Peyer's patch (tissue), 4 donors: ENCODE results near the gene ASTE1. TPM values are rescaled to one million over a fixed set of nuclear protein-coding genes. Genes with fewer than 3 reads are reported as not detected.

ENCODE experiments used
- DNase-seq, 3 donors: peaks; one replicate each; pipeline ENCODE4 v3.0.0-alpha.2; 2017 to 2019
- H3K27ac ChIP-seq, 4 donors: fragments of 200-600 bp; sonication (generic); one replicate each; pipeline ENCODE4 v1.5.1; 2016 to 2019
- H3K27me3 ChIP-seq, 2 donors: fragments of 200-600 bp; sonication (generic); one replicate each; pipeline ENCODE4 v1.5.1; 2019
- H3K36me3 ChIP-seq, 3 donors: fragments of 200-600 bp; sonication (generic); one replicate each; pipeline ENCODE4 v1.5.1; 2016 to 2019
- H3K4me1 ChIP-seq, 4 donors: fragments of 200-600 bp; sonication (generic); one replicate each; pipeline ENCODE4 v1.5.1; 2016 to 2019
- H3K4me3 ChIP-seq, 4 donors: fragments of 200-600 bp; sonication (generic); 1 replicate in 3 of 4; 2 replicates in 1 of 4; pipeline ENCODE4 v1.5.1; 2016 to 2019; ENCODE audit warnings: mild to moderate bottlenecking in 1 of 4
- H3K9me3 ChIP-seq, 4 donors: fragments of 200-600 bp; sonication (generic); one replicate each; pipeline ENCODE4 v1.5.1; 2016 to 2019; ENCODE audit warnings: mild to moderate bottlenecking in 1 of 4
- CTCF ChIP-seq, 6 experiments: fragments of 450-650 bp in 4 of 6; fragments of 200-600 bp in 2 of 6; sonication (generic) in 1 of 6; IDR thresholded peaks; one replicate each; pipeline ENCODE4 v1.5.1; 2017 to 2019; ENCODE audit warnings: antibody characterized with exemption in 6 of 6, mild to moderate bottlenecking in 3 of 6, moderate library complexity in 1 of 6
- POLR2A ChIP-seq, 2 donors: fragments of 450-650 bp; IDR thresholded peaks; one replicate each; pipeline ENCODE4 v1.5.1; 2017; ENCODE audit warnings: antibody characterized with exemption in 2 of 2, mild to moderate bottlenecking in 2 of 2, moderate library complexity in 2 of 2
- total RNA-seq, 4 donors: library from RNA; depleted of rRNA; stranded (reverse); fragments of >200 nt; gene quantifications; one replicate each; pipeline ENCODE4 v1.1.0, GENCODE V29; 2016

ASTE1 gene
- total RNA-seq, 4 donors from 2014 or later: 7.4 to 34.1 (median 18.0) TPM

DNA sequence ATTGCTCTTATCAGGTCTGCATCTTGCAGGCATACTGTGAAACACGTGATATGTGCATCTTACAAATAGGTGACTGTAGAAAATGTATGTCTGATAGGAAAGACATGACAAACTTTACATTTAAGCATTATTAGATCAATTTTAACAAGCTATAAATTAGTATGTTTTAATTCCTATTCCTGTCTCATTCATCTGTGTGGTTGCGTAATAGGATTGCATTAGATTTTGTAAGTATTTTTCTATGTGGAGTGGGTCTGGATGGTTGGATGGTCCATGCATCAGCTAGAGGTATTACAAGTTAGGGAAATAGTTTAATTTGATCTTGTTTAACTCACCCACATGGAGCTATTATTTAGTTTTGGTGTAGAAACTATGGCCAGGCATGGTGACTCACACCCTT lies 18.8 kb downstream of the ASTE1 start:
- no peak for DNase-seq
- no peak overlapping the region for H3K4me3 ChIP-seq
- peaks cover 0 to 19% (median 0%) of the 10 kb centered on the region in 3 donors for H3K36me3 ChIP-seq
- no peaks in the 10 kb centered on the region for H3K27me3 ChIP-seq
- H3K4me1 ChIP-seq: no peaks in the 10 kb centered on the region
- H3K27ac ChIP-seq: no peak overlapping the region
- TF ChIP-seq CTCF (IDR thresholded peaks at IDR 0.05) (no peak), POLR2A (IDR thresholded peaks at IDR 0.05) (no peak)
- no peaks in the 10 kb centered on the region for H3K9me3 ChIP-seq

DNA sequence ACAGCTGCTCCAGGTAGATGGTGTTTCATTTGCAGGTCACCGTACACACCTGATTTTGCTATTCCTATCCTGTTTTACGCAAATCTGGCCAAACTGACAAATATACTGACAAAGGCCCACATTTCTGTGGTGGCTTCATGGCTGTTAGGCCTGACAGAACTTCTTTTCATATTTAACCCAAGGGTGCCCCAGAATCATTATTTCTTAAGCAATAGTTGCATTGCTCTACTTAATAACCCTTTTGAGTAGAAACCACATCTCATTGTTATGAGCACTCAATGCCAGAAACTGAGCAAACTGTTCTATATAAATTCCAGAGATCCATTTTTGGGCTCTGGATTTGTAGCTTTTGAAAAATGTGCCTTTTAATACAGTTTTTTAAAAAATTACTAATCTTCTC lies 19.4 kb downstream of the ASTE1 start:
- no peaks in the 10 kb centered on the region for H3K9me3 ChIP-seq
- H3K36me3 ChIP-seq: peaks cover 0 to 18% (median 0%) of the 10 kb centered on the region in 3 donors
- DNase-seq: no peak
- no peaks in the 10 kb centered on the region for H3K4me1 ChIP-seq
- H3K4me3 ChIP-seq: no peak overlapping the region
- H3K27ac ChIP-seq: no peak overlapping the region
- TF ChIP-seq POLR2A (IDR thresholded peaks at IDR 0.05) (no peak), CTCF (IDR thresholded peaks at IDR 0.05) (no peak)
- no peaks in the 10 kb centered on the region for H3K27me3 ChIP-seq

DNA sequence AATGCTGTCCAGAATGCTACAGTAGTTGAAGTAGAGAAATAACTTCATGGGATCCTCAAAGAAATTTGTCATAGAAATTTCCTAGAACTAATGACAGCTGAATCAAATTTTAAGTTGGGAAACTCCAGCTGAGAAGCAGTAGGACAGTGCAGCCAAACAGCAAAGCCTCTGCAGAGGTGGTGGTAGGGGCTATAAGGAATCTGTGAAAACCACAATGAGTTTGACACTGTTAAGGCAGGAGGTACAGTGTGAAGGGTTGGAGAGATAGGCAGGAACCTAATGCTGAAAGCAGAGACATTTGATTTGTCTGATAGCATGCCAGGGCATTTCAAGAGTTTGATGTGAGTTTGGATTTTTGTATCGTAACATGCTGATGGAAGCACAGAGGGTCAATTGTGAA lies 22.0 kb downstream of the ASTE1 start:
- H3K36me3 ChIP-seq: peaks cover 0 to 7% (median 0%) of the 10 kb centered on the region in 3 donors
- H3K9me3 ChIP-seq: no peaks in the 10 kb centered on the region
- no peak overlapping the region for H3K4me3 ChIP-seq
- no peak for DNase-seq
- no peak overlapping the region for H3K27ac ChIP-seq
- TF ChIP-seq CTCF (IDR thresholded peaks at IDR 0.05): no peak
- no peak for TF ChIP-seq POLR2A (IDR thresholded peaks at IDR 0.05)
- H3K27me3 ChIP-seq: no peaks in the 10 kb centered on the region
- no peaks in the 10 kb centered on the region for H3K4me1 ChIP-seq

DNA sequence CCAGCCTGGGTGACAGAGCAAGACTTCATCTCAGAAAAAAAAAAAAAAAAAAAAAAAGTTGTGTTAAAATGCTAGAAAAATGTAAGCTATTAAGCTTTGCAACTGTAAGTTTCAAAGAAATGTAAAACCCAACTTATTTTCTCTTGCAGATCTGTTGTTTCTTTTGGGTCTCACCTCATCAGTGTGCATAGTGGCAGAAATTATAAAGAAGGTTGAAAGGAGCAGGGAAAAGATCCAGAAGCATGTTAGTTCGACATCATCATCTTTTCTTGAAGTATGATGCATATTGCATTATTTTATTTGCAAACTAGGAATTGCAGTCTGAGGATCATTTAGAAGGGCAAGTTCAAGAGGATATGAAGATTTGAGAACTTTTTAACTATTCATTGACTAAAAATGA lies 25.6 kb downstream of the ASTE1 start:
- DNase-seq: no peak
- TF ChIP-seq POLR2A (IDR thresholded peaks at IDR 0.05): no peak
- TF ChIP-seq CTCF (IDR thresholded peaks at IDR 0.05): no peak
- Histone ChIP-seq H3K9me3 (no peaks in the 10 kb centered on the region), H3K36me3 (peaks cover 0 to 26% (median 0%) of the 10 kb centered on the region in 3 donors), H3K4me1 (no peaks in the 10 kb centered on the region), H3K4me3 (no peak overlapping the region), H3K27me3 (no peaks in the 10 kb centered on the region), H3K27ac (no peak overlapping the region)

DNA sequence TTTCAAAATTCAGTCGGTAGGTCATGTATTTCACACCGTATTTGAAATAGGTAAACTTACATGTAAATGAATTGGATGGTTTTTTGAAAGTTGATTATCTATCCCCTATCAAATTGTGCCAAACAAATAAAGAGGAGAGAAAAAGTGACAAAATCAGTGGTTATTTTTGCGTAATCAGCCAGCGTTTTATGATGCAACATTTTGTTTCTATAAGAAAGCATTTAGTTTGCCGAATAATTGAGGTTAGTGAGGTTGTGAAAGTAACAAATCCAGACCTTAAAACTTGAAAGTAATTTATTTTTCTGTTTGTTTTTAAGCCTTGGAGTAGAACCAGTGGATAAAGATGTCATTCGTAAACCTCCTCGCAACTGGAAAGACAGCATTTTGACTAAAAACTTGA lies 29.3 kb downstream of the ASTE1 start:
- no peak for TF ChIP-seq POLR2A (IDR thresholded peaks at IDR 0.05)
- no peak for TF ChIP-seq CTCF (IDR thresholded peaks at IDR 0.05)
- DNase-seq: no peak
- H3K27me3 ChIP-seq: no peaks in the 10 kb centered on the region
- peaks cover 0 to 44% (median 0%) of the 10 kb centered on the region in 3 donors for H3K36me3 ChIP-seq
- no peaks in the 10 kb centered on the region for H3K4me1 ChIP-seq
- H3K4me3 ChIP-seq: no peak overlapping the region
- H3K9me3 ChIP-seq: no peaks in the 10 kb centered on the region
- H3K27ac ChIP-seq: no peak overlapping the region

- no peaks in the 10 kb centered on the region for H3K27me3 ChIP-seq
- H3K36me3 ChIP-seq: peaks cover 0 to 30% (median 0%) of the 10 kb centered on the region in 3 donors
- no peak overlapping the region for H3K4me3 ChIP-seq
- H3K27ac ChIP-seq: no peak overlapping the region
- no peaks in the 10 kb centered on the region for H3K9me3 ChIP-seq
- no peak for DNase-seq
- no peaks in the 10 kb centered on the region for H3K4me1 ChIP-seq
- no peak for TF ChIP-seq POLR2A (IDR thresholded peaks at IDR 0.05)
- no peak for TF ChIP-seq CTCF (IDR thresholded peaks at IDR 0.05)
Measured at GRCh38 chr3:130992344-130992743, 34.3 kb downstream of the ASTE1 start.
